8988T (cell line): ENCODE results near the gene PCDH7.

Experiments used
- DNase-seq: peaks from one replicate; pipeline ENCODE4 v3.0.0; 2011

The PCDH7 gene

DNA sequence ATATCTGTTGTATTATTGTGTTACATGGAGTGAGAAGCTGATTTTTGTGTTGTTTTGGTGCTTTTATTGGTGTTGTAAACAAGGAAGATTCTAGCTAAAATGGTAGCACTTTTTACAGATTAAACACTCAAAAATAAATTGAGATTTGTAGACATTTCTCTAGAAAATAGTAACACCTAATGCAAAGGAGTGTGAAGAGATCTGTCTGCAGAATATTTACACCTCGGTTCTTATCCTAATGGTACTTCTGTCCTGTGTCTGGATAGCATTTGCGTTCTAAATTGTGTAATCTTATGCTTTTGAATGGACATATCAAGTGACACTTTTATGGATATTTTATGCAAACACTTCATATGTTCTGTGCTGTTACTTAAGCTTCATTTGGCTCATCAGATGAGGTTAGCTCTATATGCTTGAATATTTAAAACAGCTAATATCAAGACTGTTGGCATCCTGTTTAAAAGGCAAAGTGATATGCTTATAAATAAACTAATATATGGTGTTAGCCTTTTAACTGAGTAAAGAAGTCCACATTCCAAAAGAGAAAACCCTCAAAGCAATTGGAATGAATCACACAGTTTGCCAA, 6.0 kb downstream of the PCDH7 start:
- DNase-seq = no peak

DNA sequence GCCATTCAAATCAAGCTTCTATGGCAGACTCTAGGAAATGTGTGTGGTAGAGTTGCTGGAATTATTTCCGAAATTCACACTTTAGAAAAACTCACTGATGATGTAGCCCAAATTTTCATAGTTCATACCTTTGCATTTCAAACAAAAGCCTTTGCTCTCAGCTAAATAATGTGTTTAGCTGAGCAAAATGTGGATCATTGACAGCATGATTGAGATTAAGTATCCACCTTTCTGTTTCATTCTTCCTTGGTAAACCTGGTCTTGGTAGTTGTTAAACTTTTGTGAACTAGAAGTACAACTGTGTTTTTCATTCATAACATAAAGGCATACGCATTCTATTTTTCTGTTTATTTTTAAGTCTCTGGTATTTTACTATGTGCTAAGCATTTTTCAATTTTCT, 7.2 kb downstream of the PCDH7 start:
- no peak for DNase-seq

DNA sequence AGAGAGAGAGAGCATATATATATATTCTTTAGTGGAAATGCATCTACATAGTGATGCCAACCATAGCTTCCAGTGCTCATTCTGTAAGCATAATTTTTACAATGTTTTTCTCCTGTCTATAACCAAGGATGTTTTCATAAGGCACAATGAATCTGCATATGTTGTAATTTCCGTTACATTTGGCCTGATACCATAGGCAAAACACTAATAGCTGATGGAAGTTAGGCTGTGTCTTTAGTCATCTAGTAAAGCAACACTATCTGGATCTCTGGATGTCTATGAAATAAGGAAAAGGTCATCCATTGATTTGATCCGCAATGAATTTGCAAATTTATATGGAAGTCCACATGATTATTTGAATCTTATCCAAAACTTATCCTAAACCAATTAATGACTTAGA, 8.1 kb downstream of the PCDH7 start:
- DNase-seq = no peak

DNA sequence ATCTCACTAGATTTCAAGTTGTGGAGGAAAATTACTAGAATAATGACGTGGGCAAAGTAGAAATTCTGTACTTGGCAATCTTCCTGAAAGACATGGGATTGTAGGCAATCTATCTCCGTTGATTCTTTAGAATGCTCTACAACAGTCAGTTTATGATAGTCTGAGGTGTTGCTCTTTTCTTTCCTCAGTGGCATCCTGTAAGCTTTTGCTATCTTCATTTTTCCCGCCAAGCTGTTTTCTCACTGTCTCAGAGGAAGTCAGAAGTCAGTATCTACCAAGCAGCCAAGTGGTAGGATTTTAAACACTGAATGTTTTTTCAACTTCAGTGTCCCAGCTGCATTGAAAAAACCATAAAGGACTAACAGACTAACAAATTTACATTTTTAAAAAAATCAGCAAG, 23.7 kb downstream of the PCDH7 start:
- no peak for DNase-seq

DNA sequence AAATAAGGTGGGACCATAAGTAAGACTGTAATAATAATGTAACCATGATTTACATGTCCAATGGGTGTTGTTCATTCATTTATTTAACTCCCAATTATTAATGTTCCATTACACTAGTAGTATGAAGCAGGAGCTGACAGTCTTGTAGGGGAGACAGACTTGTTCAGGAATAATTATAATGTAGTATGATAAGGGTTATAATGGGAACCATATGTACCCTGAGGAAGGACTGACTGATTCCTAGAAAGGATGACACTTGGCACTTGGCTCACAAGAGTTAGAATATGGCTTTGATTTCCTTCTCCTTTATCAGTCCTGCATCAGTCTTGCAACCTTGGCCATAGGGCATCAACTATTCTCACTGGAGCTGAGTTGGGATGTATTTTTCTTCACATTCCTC, 24.2 kb downstream of the PCDH7 start:
- no peak for DNase-seq

DNA sequence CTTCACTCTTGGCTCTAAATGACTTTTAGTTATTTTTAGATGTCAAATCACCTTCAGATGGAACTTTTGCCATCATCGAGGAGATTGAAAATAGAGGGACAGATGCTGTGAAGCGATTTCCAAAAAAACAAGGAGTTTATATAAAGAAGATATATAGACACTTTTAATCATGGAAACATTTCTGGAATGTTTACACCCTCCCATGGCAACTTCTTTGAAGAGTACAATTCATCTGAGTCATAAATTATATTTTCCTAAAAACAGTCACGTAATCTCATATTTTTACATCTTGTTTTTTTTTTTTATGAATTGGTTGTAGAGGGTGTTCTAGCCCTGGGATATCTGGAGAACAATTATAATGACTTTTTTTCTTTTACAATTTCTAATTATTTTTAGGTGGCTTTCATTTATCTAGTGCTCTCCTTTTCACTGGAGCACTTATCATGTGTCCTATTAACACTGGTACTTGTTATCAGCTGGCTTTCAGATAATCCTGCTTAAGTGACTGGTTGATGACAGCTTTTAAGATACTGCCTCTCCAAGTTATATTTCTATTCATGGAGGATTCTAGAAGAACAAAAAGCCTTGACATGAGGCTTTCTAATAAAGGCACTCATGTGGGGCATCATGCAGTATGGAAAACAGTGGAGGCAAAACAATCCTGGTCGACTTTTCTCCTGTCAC, 24.9 kb downstream of the PCDH7 start:
- no peak for DNase-seq

DNA sequence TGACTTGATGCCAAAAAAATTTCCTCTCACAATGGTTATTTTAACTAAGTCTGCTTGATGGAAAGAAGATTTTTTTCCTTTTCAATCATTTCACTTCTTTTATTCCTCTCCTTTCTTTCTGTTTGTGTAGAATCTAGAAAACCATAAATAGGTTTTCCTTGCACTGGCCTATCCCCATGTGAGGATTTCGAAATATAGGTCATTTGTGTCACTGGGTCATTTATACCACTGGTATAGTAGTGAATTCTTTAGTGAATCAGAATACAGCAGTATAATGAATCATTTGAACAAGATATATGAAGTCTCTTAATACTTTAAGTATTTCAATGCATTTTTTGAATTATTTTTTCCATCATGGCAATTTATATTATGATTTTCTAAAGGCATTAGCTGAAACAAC, 26.6 kb downstream of the PCDH7 start:
- DNase-seq = no peak

DNA sequence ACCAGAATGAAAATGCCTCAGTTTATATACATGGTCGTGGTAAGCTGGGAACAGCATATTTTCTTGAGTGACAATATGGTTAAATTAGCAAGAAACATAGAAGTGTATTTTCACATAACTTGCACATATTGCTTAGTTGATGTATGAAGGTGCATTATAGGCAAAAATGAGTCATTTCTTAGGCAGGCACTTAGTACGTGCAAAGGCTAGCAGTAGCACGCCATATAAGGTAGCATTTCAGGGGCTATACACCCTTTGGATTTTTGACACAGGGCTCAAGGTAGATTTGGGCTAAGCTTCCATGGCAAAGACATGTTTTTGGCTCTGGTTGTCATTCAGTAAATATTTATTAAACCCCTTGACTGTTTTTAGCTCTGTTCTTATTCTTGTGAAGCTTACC, 33.1 kb downstream of the PCDH7 start:
- no peak for DNase-seq

DNA sequence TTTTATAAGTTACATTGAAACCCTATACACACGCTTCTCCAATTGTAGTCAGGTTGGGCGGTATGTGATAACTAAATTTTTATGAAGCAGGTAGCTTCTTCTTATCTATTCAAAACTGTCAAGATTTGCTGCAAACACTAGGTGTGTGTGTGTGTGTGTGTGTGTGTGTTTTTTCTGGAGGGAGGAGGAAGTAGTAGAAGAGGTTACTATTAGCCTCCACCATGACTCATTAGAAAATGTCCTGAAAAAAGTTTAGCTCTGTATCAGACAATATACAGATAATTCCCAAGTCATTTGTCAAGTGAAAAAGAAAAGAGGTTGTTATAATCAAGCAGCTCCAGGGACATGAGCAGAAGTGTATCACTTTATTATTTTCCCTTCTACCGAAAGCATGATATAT, 33.9 kb downstream of the PCDH7 start:
- no peak for DNase-seq

DNA sequence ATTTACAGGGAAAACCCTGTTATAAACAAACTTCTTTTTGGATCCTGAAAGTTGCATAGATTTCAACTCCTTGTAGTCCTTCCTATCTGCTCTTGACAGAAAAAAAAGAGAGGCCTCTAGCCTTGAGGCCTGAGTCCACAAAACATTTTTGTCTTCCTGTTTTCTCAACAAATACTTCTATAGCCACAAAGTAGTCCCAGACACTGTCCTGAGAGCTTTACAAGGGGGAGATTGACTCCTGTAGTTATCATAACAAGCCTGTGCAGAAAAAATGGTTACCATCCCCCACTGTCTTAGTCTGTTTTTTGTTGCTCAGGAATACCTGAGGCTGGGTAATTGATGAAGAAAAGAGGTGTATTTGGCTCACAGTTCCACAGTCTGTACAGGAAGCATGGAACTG, 35.2 kb downstream of the PCDH7 start:
- no peak for DNase-seq

DNA sequence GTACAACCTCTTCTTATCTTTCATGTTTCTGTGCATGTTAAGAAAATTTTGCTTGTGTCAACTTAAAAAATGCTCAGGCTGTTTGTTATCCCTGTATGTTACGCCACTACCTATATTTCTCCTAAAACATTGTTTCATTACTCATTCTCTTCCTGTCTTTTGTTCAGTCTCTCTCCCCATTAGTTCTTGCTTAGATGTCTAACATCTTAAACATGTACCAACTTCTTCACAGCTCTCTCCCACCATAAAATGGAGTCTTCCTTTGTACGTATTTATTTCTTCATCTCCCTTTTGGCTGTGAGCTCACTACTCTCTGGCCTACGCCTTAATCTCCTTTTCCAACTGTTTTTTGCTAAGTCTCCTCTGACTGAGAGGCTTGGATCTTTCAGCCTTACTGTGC, 36.4 kb downstream of the PCDH7 start:
- no peak for DNase-seq

DNA sequence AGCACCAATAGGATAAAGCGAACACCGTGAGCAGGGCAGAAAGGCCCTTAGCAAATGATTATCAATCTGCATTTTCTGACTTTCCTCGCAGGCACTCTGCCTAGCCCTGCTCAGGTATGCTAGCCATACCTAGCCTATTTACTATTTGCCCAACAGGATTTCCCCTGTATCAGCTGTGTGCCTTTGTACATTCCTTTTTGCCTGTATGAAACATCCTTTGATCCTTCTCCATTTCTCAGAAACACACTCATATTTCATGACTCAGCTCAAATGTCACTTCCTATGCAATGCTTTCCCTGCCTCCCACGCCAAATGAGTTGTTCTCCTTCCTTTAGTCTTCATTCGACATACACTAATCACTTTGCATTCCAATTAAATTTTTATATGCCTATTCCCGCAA, 37.2 kb downstream of the PCDH7 start:
- DNase-seq = no peak

DNA sequence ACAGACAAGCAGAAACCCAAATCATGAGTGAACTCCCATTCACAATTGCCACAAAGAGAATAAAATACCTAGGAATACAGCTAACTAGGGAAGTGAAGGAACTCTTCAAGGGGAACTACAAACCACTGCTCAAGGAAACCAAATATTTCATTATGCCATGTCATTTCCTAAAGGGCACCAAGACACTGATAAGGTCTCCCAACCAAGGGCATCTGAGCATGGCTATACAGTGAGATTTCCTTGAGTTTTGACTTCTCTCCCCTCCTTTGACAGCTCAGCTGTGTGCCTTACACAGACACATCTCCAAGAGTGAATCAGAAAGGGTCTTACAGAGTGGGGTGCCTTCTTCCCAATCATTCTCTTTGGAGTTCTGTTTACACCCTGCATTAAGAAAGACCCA, 40.4 kb downstream of the PCDH7 start:
- DNase-seq = no peak

DNA sequence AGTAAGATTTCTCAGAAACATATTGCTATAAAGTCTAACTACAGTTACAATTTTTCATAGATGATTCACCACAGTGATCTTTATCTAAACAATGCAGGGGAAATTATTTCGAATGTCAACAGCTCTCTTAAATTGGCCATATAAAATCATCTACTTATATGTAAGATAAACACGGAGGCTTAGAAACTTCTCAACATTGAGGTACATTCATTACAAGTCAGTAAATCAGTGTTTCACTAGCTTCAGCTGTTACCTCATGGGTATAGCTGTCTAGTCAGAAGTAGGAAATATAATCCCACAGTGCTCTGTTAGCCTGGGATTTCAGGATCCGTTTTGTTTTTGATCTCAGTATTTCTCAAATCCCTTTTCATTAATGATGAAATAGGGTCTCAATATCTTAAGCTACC, 43.2 kb downstream of the PCDH7 start:
- DNase-seq = no peak

DNA sequence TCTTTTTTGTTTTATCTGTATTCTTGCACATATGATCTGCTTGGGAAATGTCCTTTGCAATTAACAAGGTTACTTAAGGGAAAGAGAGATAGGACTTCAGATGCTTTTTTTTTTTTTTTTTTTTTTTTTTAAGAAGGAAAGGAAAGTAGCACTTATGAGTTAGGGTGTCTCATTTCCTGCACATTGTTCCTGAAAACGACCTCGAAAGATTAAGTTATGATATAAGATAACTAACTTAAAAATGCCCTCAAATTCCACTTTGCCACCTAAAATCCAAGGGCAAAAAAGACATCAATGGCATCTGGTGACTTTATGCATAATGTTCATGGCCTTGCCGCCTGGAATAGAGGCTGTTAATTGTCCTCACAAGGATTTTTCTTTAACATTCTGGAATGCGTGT, 44.9 kb downstream of the PCDH7 start:
- no peak for DNase-seq

DNA sequence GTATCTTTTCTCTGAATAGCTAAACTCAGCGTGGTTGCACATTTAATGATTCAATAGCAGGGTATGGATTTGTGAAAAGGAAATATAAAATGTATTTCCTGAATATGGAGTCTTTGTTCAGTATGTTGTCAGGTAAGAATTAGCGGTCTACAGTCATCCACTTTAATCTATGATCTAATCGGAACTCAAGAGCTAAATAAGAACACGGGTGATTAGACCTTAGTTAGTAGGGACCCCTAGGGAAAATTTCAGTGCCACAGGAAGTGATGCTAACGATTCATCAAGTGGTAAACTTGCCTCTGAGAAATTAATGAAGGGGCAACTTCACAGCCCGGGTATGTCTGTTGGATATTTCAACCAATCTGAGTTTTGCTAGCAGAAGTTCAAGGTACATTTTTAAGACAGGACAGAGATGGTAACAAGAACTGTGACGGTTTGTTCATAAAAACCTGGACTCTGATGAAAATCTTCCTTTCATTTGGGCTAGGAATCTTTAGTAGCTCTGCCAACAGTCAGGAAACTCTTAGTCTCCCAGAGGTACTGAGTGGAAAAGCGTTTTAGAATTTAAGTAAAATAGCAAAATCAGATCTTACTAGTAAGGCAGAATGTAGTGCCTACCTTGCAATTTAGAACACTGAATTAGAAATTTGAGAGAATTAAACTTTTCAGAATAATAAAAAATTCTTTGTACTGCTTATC, 47.1 kb downstream of the PCDH7 start:
- no peak for DNase-seq

DNA sequence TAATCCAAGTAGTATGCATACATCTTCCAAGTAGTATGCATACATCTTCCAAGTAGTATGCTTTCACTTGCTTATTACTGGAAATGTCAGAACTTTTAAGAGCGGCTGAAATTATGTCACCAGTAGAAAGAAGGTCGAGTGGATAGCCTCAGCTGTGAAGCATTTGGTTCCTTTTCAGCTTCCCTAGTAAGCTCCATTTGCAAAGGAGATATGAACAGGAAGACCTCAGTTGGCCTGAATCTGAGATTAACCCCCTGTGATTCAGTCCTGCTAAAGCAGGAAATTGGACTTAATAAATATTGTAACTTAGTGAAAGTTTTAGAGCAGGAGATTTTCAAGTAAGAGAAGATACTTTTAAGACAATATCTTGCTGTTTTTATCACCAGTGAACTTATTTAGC, 48.1 kb downstream of the PCDH7 start:
- DNase-seq = no peak

DNA sequence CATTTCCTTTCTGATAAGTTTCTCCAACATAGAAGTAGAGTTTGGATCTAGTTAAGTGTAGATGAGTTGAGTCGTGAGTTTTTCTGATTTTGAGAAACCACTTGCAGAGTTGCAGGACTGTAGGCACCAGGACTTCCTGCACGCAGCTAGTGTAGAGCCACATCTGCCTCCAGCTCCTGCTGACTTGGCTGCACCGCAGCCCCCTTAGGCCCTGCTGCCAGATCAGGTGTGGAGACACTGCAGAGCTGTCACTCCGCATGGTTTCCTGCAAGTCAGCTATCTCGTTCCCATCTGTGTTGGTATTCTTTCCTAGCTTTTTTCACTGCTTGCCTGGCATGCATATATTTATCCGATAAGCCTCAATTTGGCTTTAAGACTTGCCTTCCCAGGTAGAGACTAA, 48.9 kb downstream of the PCDH7 start:
- DNase-seq = no peak

DNA sequence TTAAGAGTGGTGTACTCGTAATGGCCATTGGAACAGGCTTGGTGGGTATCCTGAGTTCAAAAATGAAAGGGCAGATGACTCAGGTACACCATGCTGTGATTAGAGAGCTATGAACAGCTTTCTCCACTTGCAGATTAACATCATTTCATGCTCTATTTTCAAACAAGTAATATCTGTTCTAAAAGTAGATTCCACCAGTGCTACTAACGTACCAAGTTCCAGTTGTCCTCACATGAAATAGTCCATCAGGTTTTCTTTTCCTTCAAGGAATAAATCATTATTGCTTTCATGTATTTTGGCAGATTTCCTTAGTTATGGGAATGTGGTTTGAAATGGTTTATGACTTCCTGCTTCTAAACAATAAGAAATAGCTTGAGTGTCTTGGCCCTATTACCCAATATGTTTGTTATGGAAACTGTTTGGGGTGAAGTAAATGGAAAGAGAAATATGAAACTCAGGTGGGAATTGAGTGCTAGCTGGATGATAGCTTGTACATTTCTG, 49.9 kb downstream of the PCDH7 start:
- no peak for DNase-seq

DNA sequence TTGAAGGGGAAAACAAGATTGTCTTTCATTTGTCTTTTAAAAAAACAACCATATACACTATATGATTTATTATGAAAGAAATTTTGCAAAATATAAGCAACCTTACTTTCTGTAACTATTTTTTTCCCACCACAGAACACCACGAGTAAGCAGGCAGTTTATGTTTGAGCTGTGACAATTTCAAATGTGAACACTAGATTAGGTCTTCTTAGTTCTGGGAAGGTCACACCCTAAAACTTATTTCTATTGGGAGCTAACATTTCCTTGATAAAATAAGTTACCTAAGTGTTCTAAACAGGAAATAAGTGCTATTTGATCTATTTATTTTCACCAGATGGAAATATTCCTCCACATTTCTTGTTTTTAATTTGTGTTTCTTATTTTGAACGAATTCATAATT, 50.6 kb downstream of the PCDH7 start:
- DNase-seq = no peak

DNA sequence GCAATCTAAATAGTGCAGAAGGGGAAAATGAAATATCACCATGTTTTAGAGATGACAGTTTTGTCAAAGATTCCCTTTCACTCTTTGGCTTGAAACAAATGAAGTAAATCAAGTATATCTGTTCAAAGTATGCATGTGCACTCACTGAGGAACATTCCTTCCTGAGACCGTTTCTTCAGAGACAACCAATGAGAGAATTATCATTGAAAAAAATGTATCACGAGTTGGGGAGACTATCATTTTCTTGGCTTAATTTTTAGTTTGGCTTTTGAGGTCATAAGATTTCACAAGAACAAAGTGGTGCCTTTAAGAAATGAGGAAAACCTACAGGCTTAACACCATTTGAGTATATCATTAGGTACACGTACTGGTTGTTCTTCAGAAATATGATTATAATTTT, 56.3 kb downstream of the PCDH7 start:
- no peak for DNase-seq

DNA sequence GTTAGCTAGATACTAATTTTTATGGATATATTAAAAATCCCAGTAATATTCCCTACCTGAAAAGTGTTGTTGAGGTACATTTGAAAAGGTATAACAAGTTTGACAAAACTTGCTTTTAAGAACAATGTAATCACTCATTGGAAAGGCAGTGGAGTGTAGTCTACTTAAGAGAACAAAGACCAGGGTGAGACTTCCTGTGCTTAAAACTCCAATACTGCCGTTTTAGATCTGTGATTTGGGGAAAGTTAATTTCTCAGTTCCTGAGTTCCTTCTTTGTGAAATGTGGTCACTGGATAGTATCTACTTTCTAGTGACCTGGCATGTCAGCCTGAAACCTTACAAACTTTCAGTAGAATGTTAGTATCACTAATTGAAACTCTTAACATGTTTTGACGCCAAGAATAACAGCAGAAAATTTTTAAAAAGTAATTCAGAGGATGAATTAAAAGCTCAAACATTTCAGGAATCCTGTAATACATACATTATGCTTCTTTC, 56.8 kb downstream of the PCDH7 start:
- DNase-seq = no peak
